Measurements from ENCODE around the gene SPATA9. TPM values are rescaled to one million over a fixed set of nuclear protein-coding genes. Genes with fewer than 3 reads are reported as not detected.

The SPATA9 gene
- total and polyA plus RNA-seq, 9 of the 15 experiments (the other 6 are each of a cell fraction or from before 2014, with no cell fraction given), result 0.16 to 5.5 (median 0.39) TPM; not detected in 3

DNA sequence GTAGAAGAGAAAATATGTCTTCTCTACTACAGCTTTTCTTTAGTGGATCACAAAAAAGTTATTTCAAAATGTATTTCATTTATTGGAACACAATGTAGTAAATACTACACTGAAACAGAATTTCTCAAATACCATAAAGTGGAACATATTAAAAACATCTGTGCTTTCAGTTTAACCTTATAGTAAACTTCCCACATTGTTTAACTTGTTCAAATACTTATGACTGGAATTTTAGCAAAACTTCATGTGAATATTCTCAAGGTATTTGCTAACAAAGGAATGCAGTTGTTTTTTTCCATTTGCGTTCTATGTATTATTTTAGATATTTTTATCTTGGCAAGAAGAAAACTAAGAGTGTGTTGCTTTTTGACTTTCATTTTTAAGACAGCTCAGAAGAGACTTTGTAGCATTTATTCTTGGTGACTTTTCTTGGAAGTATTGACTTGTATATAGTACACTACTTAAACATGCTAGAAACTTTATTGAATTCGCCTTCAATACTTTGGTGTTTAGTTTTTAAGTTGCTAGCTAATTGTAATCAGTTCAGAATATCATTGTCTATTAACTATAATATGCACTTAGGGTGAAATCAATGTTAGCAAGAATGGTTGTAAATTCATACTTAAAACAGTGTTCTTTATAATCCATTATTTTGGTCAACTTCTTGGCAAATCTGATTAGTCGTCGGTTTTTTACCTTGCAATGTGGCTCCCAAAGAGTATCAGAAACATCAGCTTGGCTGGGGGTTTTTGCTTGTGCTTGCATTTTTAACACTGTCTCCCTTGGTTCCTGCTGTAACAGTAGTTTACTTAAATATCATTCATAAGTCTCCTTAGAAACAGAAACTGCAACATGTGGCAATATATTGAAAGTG, 43.4 kb upstream of the SPATA9 start (continued):
- no peak for TF ChIP-seq ZNF318 (IDR thresholded peaks at IDR 0.05; ENCODE audit: borderline replicate concordance in 1 of 2, low read depth in 1 of 2)
- peak; percentile 77; the same call in 1 of the 2 replicates for TF ChIP-seq ZNF589 (CRISPR knock-in tag; IDR thresholded peaks at IDR 0.05; ENCODE audit: low read depth)
- no peak for TF ChIP-seq TAF15 (IDR thresholded peaks at IDR 0.05; ENCODE audit: low read depth, low read length)
- peak; percentile 27 for TF ChIP-seq TAF9B (IDR thresholded peaks at IDR 0.05; ENCODE audit: partially characterized antibody)
- no peak for TF ChIP-seq ATF1 (CRISPR knock-in tag; IDR thresholded peaks at IDR 0.05)
- TF ChIP-seq ATF1 (tag; IDR thresholded peaks at IDR 0.05), result no peak
- TF ChIP-seq NR4A1 (CRISPR knock-in tag; IDR thresholded peaks at IDR 0.05), result 0 out of 2 replicates have a peak, but pooled peaks have one; percentile 53
- TF ChIP-seq NR4A1 (tag; IDR thresholded peaks at IDR 0.05), result no peak
- TF ChIP-seq ZNF197 (CRISPR knock-in tag; IDR thresholded peaks at IDR 0.05; ENCODE audit: low read depth), result no peak
- TF ChIP-seq GMEB1 (CRISPR knock-in tag; IDR thresholded peaks at IDR 0.05), result no peak
- TF ChIP-seq, protein P1, sequence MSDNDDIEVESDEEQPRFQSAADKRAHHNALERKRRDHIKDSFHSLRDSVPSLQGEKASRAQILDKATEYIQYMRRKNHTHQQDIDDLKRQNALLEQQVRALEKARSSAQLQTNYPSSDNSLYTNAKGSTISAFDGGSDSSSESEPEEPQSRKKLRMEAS (CRISPR knock-in tag; IDR thresholded peaks at IDR 0.05), result no peak
- TF ChIP-seq RFX7 (CRISPR knock-in tag; IDR thresholded peaks at IDR 0.05), result no peak
- peak; percentile 12; the same call in 1 of the 2 replicates for TF ChIP-seq DPF2 (IDR thresholded peaks at IDR 0.05)
- TF ChIP-seq NR2F6 (CRISPR knock-in tag; IDR thresholded peaks at IDR 0.05), result no peak
- TF ChIP-seq ATF2 (CRISPR knock-in tag; IDR thresholded peaks at IDR 0.05), result no peak
